Panc1 (cell line): Measurements from ENCODE around the gene TNPO3.

Experiments used
- CTCF ChIP-seq: fragments of 450-650 bp; IDR thresholded peaks from 2 replicates; pipeline ENCODE4 v1.5.1; 2017; ENCODE audit warnings: mild to moderate bottlenecking
- POLR2AphosphoS5 ChIP-seq: IDR thresholded peaks from 2 replicates; pipeline ENCODE4 v1.6.1; 2012; ENCODE audit warnings: mild to moderate bottlenecking, low read depth, low read length, moderate library complexity
- REST ChIP-seq, 2 experiments: IDR thresholded peaks; 2 replicates each; pipeline ENCODE4 v1.6.1; 2011 to 2012; ENCODE audit warnings: low read depth in 2 of 2, control low read depth in 1 of 2, low read length in 1 of 2, mild to moderate bottlenecking in 1 of 2, moderate library complexity in 1 of 2; ENCODE audit not compliant: insufficient read depth in 1 of 2
- TCF7L2 ChIP-seq: IDR thresholded peaks from 2 replicates; pipeline ENCODE4 v1.6.1; 2011; ENCODE audit warnings: mild to moderate bottlenecking, low read depth, low read length, inconsistent platforms

GRCh38 chr7:128928882-128929788, 125.8 kb downstream of the TNPO3 start:
- no peak for TF ChIP-seq CTCF
- TF ChIP-seq POLR2AphosphoS5: no peak
- TF ChIP-seq REST (IDR thresholded peaks at IDR 0.05; ENCODE audit: insufficient read depth in 1 of 2, low read depth in 2 of 2, low read length in 1 of 2): no peak
- TF ChIP-seq TCF7L2: no peak
